ENCODE measurements around the gene SPAG16.
"Not testable (repeated sequence)": the region's sequence is repeated elsewhere in the genome, so short reads cannot be mapped to it uniquely, and the experiment has no call there.

The SPAG16 gene

GRCh38 chr2:213274143-213274542, 10.1 kb upstream of the SPAG16 start:
- DNase-seq, result no peak

GRCh38 chr2:213275265-213275664, 9.0 kb upstream of the SPAG16 start:
- no peak for DNase-seq

GRCh38 chr2:213277134-213277533, 7.1 kb upstream of the SPAG16 start:
- DNase-seq, result not testable (repeated sequence)

- no peak for DNase-seq
These were observed 5.1 kb upstream of the SPAG16 start for GRCh38 chr2:213279116-213279620.

- DNase-seq, result no peak
These were observed 4.3 kb upstream of the SPAG16 start for GRCh38 chr2:213279971-213280370.

GRCh38 chr2:213281156-213281555, 3.1 kb upstream of the SPAG16 start:
- DNase-seq, result no peak

- DNase-seq, result no peak
These were observed 1.1 kb downstream of the SPAG16 start for GRCh38 chr2:213285404-213285803.

- DNase-seq, result no peak
These were observed 1.9 kb downstream of the SPAG16 start for GRCh38 chr2:213286161-213286560.

GRCh38 chr2:213288913-213289700, 4.8 kb downstream of the SPAG16 start:
- no peak for DNase-seq

- no peak for DNase-seq
These were observed 6.2 kb downstream of the SPAG16 start for GRCh38 chr2:213290501-213290900.

GRCh38 chr2:213296270-213296669, 12.0 kb downstream of the SPAG16 start:
- no peak for DNase-seq

GRCh38 chr2:213306316-213306942, 22.2 kb downstream of the SPAG16 start:
- no peak for DNase-seq

GRCh38 chr2:213315168-213315876, 31.1 kb downstream of the SPAG16 start:
- no peak for DNase-seq

- DNase-seq, result no peak
These were observed 31.9 kb downstream of the SPAG16 start for GRCh38 chr2:213316001-213316735.

GRCh38 chr2:213317929-213318328, 33.7 kb downstream of the SPAG16 start:
- no peak for DNase-seq

GRCh38 chr2:213320604-213321003, 36.3 kb downstream of the SPAG16 start:
- no peak for DNase-seq

GRCh38 chr2:213336253-213336770, 52.0 kb downstream of the SPAG16 start:
- no peak for DNase-seq

GRCh38 chr2:213353419-213353818, 69.2 kb downstream of the SPAG16 start:
- DNase-seq, result no peak

GRCh38 chr2:213376644-213377043, 92.4 kb downstream of the SPAG16 start:
- no peak for DNase-seq

- DNase-seq, result not testable (repeated sequence)
These were observed 122.8 kb downstream of the SPAG16 start for GRCh38 chr2:213407027-213407426.

GRCh38 chr2:213408426-213409070, 124.3 kb downstream of the SPAG16 start:
- DNase-seq, result not testable (repeated sequence)

GRCh38 chr2:213410687-213411086, 126.4 kb downstream of the SPAG16 start:
- DNase-seq, result not testable (repeated sequence)

Data from central memory CD4-positive, alpha-beta T cell (primary cell).